IPS-18a (cell line): ENCODE measurements around the gene SUGP2.

Source experiments
- H3K27ac ChIP-seq: one replicate; pipeline ENCODE4 v1.5.1; 2013; ENCODE audit warnings: low read length
- H3K27me3 ChIP-seq: one replicate; pipeline ENCODE4 v1.6.1; 2013; ENCODE audit warnings: mild to moderate bottlenecking, low read length; ENCODE audit not compliant: control insufficient read depth, insufficient read depth
- H3K36me3 ChIP-seq: one replicate; pipeline ENCODE4 v1.6.1; 2013; ENCODE audit warnings: low read depth, low read length; ENCODE audit not compliant: control insufficient read depth
- H3K4me1 ChIP-seq: one replicate; pipeline ENCODE4 v1.6.1; 2013; ENCODE audit warnings: low read depth, low read length; ENCODE audit not compliant: control insufficient read depth
- H3K4me3 ChIP-seq: one replicate; pipeline ENCODE4 v1.5.1; 2013; ENCODE audit warnings: low read length
- H3K9ac ChIP-seq: one replicate; pipeline ENCODE4 v1.6.1; 2013; ENCODE audit warnings: mild to moderate bottlenecking, low read length, moderate library complexity
- H3K9me3 ChIP-seq: one replicate; pipeline ENCODE4 v1.6.1; 2013; ENCODE audit warnings: low read depth, low read length; ENCODE audit not compliant: control insufficient read depth

Gene SUGP2

GRCh38 chr19:18982669-18983068 lies 50.6 kb downstream of the SUGP2 start:
- Histone ChIP-seq H3K27ac (no peak overlapping the region), H3K4me3 (no peak overlapping the region), H3K9me3 (no peaks in the 10 kb centered on the region), H3K4me1 (no peaks in the 10 kb centered on the region), H3K36me3 (no peaks in the 10 kb centered on the region), H3K9ac (no peak overlapping the region), H3K27me3 (peaks cover 4% of the 10 kb centered on the region)

DNA sequence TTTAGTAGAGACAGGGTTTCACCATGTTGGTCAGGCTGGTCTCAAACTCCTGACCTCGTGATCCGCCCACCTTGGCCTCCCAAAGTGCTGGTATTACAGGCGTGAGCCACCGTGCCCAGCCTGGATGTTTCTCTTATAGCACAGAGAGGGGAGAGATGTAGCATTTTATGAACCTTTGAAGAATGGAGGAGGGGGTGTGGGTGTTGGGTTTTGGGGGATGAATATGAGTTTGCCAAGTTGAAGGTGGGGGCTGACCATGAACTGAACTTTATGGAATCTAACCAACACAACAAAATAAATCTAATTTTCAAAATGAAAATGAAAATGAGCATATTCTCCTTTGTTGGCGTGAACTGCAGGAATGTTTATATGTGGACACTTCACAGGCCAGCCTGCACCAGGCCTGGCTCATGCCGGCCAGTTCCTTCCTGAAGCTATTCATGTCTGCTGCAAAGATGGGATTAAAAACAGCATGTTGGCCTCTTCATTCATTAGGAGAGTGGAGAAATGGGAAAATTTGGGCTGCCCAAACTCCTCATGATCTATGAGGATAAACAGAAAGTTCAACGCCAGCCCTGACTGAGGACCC lies 52.8 kb downstream of the SUGP2 start:
- Histone ChIP-seq H3K27ac (no peak overlapping the region), H3K4me3 (no peak overlapping the region), H3K9ac (no peak overlapping the region), H3K4me1 (no peaks in the 10 kb centered on the region), H3K9me3 (no peaks in the 10 kb centered on the region), H3K27me3 (peaks cover 4% of the 10 kb centered on the region), H3K36me3 (no peaks in the 10 kb centered on the region)

DNA sequence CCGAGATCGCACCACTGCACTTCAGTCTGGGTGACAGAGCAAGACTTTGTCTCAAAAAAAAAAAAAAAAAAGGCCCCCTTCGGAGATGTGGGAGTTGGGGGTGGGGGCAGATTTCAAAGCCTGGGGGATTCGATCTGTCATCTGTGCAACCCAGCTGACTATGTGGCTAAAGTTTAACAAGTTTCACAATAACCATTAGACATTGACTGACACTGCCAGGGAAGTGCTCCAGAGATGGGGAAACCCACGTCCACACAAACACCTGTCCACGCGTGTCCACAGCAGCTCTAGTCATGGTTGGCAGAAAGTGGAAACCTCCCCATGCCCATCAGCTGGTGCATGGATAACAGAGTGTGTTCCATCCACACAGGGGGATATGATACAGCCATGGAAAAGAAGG lies 54.7 kb downstream of the SUGP2 start:
- no peak overlapping the region for H3K4me3 ChIP-seq
- H3K36me3 ChIP-seq = no peaks in the 10 kb centered on the region
- H3K4me1 ChIP-seq = no peaks in the 10 kb centered on the region
- no peak overlapping the region for H3K27ac ChIP-seq
- H3K9me3 ChIP-seq = no peaks in the 10 kb centered on the region
- H3K27me3 ChIP-seq = peaks cover 4% of the 10 kb centered on the region
- H3K9ac ChIP-seq = no peak overlapping the region

DNA sequence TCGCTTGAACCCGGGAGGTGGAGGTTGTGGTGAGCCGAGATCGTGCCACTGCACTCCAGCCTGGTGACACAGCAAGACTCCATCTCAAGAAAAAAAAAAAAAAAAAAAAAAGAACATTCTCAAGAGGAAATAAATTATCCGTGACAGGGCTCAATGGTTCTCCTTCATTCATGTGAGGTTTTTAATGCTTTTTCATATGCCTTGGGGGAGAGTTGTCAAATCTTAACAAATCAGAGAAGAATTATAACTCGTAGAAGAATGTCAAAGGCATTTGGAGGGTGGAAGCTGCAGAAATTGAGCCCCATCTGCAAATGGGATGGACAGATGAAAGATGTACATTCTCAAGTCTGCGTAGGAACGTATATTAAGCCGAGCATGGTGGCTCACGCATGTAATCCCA lies 57.4 kb downstream of the SUGP2 start:
- H3K27me3 ChIP-seq = no peaks in the 10 kb centered on the region
- H3K9me3 ChIP-seq = no peaks in the 10 kb centered on the region
- H3K36me3 ChIP-seq = no peaks in the 10 kb centered on the region
- H3K9ac ChIP-seq = no peak overlapping the region
- H3K4me1 ChIP-seq = no peaks in the 10 kb centered on the region
- H3K27ac ChIP-seq = no peak overlapping the region
- no peak overlapping the region for H3K4me3 ChIP-seq

- Histone ChIP-seq H3K9ac (no peak overlapping the region), H3K4me3 (no peak overlapping the region), H3K9me3 (no peaks in the 10 kb centered on the region), H3K36me3 (no peaks in the 10 kb centered on the region), H3K4me1 (no peaks in the 10 kb centered on the region), H3K27me3 (no peaks in the 10 kb centered on the region), H3K27ac (no peak overlapping the region)
These were observed 58.3 kb downstream of the SUGP2 start for GRCh38 chr19:18975011-18975410.

DNA sequence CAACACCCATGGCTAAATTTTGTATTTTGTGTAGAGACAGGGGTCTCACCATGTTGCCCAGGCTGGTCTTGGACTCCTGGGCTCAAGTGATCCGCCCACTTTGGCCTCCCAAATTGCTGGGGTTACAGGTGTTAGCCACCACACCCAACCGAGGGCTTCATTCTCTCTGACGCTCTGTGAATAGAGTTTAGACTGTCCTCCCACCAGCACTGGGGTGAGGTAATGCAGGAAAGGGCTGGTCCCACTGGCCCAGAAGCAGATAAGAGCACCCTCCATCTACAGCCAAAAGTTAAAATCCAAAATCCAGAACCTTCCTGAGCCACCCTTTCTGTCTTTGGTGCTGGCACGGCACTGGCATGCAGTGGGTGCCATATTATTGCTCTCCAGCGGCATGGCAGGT lies 60.5 kb downstream of the SUGP2 start:
- H3K27ac ChIP-seq = no peak overlapping the region
- no peaks in the 10 kb centered on the region for H3K27me3 ChIP-seq
- H3K36me3 ChIP-seq = no peaks in the 10 kb centered on the region
- H3K4me3 ChIP-seq = no peak overlapping the region
- no peak overlapping the region for H3K9ac ChIP-seq
- no peaks in the 10 kb centered on the region for H3K9me3 ChIP-seq
- H3K4me1 ChIP-seq = no peaks in the 10 kb centered on the region

DNA sequence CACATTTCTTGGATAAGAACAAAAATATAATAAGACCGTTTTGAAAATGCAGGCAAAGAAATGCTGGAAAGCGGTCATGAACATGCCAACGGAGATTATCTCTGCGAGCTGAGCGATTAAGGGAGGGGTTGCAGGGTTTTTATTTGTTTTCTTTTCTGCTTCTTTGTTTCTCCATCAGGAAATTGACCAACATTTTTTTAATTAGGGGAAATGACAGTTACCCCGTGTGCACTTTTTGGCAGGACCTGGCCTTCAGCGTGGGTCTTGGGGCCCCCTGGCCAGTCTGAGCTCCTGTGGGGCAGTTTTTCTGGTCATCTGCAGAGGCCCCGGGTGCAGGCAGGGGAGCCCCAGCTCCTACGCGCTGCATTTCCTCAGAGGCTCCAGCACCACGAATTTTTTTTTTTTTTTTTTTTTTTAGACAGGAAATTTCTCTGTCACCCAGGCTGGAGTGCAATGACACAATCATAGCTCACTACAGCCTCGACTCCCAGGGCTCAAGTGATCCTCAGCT lies 61.0 kb downstream of the SUGP2 start:
- Histone ChIP-seq H3K4me1 (no peaks in the 10 kb centered on the region), H3K27ac (no peak overlapping the region), H3K4me3 (no peak overlapping the region), H3K9ac (no peak overlapping the region), H3K36me3 (no peaks in the 10 kb centered on the region), H3K27me3 (no peaks in the 10 kb centered on the region), H3K9me3 (no peaks in the 10 kb centered on the region)

DNA sequence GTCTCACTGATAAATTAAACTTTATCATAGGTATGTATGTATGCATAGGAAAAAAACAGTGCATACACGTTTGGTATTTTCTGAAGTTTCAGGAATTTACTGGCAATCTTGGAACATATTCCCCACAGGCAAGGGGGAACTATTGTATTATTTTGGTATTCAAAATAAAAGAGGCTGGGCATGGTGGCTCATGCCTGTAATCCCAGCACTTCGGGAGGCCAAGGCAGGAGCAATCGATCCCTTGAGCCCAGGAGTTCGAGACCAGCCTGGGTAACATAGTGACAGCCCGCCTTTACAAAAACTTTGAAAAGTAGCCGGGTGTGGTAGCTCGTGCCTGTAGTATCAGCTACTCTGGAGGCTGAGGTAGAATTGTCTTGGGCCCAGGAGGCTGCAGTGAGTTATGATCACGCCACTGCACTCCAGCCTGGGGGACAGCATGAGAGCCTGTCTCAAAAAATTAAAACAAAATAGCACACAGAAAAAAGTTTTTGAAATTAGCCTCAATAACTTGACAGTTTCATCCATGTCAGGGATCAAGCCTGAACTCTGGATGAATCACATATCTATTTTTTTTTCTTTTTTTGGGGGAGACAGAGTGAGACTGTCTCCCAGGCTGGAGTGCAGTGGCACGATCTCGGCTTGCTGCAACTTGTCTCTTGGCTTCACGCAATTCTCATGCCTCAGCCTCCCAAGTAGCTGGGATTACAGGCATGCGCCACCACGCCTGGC lies 63.2 kb downstream of the SUGP2 start:
- Histone ChIP-seq H3K36me3 (no peaks in the 10 kb centered on the region), H3K4me3 (no peak overlapping the region), H3K4me1 (no peaks in the 10 kb centered on the region), H3K9me3 (no peaks in the 10 kb centered on the region), H3K9ac (no peak overlapping the region), H3K27me3 (no peaks in the 10 kb centered on the region), H3K27ac (no peak overlapping the region)

GRCh38 chr19:18967358-18968146 lies 65.8 kb downstream of the SUGP2 start:
- Histone ChIP-seq H3K4me1 (no peaks in the 10 kb centered on the region), H3K9me3 (no peaks in the 10 kb centered on the region), H3K27ac (no peak overlapping the region), H3K36me3 (no peaks in the 10 kb centered on the region), H3K9ac (no peak overlapping the region), H3K27me3 (no peaks in the 10 kb centered on the region), H3K4me3 (no peak overlapping the region)

GRCh38 chr19:18966307-18966706 lies 67.0 kb downstream of the SUGP2 start:
- Histone ChIP-seq H3K36me3 (no peaks in the 10 kb centered on the region), H3K9me3 (no peaks in the 10 kb centered on the region), H3K9ac (no peak overlapping the region), H3K27ac (no peak overlapping the region), H3K27me3 (no peaks in the 10 kb centered on the region), H3K4me3 (no peak overlapping the region), H3K4me1 (no peaks in the 10 kb centered on the region)

- H3K27ac ChIP-seq = no peak overlapping the region
- no peak overlapping the region for H3K4me3 ChIP-seq
- no peaks in the 10 kb centered on the region for H3K27me3 ChIP-seq
- H3K4me1 ChIP-seq = no peaks in the 10 kb centered on the region
- H3K9me3 ChIP-seq = no peaks in the 10 kb centered on the region
- H3K36me3 ChIP-seq = no peaks in the 10 kb centered on the region
- H3K9ac ChIP-seq = no peak overlapping the region
These were observed 69.2 kb downstream of the SUGP2 start for GRCh38 chr19:18964121-18964520.
